Measurements from ENCODE around the gene VPS18. TPM values are rescaled to one million over a fixed set of nuclear protein-coding genes. Genes with fewer than 3 reads are reported as not detected.

VPS18 gene
- total and polyA plus RNA-seq, 2 experiments from 2014 or later: 5.9 to 42.5 TPM

DNA sequence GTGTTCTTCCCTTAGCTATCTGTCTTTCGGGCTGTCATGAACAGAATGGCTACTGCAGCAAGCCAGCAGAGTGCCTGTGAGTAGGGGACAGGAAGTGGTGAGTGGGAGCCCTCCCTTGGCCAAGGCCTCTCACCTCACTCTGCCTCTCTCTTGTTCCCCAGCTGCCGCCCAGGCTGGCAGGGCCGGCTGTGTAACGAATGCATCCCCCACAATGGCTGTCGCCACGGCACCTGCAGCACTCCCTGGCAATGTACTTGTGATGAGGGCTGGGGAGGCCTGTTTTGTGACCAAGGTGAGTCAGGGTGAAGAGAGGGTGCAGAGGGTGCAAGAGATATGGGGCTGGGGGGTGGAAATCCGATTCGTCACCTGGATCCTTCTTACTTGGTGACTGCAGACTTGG is 37.9 kb downstream of the VPS18 start (continued):
- TF ChIP-seq, protein P1, sequence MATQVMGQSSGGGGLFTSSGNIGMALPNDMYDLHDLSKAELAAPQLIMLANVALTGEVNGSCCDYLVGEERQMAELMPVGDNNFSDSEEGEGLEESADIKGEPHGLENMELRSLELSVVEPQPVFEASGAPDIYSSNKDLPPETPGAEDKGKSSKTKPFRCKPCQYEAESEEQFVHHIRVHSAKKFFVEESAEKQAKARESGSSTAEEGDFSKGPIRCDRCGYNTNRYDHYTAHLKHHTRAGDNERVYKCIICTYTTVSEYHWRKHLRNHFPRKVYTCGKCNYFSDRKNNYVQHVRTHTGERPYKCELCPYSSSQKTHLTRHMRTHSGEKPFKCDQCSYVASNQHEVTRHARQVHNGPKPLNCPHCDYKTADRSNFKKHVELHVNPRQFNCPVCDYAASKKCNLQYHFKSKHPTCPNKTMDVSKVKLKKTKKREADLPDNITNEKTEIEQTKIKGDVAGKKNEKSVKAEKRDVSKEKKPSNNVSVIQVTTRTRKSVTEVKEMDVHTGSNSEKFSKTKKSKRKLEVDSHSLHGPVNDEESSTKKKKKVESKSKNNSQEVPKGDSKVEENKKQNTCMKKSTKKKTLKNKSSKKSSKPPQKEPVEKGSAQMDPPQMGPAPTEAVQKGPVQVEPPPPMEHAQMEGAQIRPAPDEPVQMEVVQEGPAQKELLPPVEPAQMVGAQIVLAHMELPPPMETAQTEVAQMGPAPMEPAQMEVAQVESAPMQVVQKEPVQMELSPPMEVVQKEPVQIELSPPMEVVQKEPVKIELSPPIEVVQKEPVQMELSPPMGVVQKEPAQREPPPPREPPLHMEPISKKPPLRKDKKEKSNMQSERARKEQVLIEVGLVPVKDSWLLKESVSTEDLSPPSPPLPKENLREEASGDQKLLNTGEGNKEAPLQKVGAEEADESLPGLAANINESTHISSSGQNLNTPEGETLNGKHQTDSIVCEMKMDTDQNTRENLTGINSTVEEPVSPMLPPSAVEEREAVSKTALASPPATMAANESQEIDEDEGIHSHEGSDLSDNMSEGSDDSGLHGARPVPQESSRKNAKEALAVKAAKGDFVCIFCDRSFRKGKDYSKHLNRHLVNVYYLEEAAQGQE (IDR thresholded peaks at IDR 0.05; ENCODE audit: unreplicated experiment): no peak
- no peak for TF ChIP-seq JUNB (IDR thresholded peaks at IDR 0.05; ENCODE audit: unreplicated experiment)

DNA sequence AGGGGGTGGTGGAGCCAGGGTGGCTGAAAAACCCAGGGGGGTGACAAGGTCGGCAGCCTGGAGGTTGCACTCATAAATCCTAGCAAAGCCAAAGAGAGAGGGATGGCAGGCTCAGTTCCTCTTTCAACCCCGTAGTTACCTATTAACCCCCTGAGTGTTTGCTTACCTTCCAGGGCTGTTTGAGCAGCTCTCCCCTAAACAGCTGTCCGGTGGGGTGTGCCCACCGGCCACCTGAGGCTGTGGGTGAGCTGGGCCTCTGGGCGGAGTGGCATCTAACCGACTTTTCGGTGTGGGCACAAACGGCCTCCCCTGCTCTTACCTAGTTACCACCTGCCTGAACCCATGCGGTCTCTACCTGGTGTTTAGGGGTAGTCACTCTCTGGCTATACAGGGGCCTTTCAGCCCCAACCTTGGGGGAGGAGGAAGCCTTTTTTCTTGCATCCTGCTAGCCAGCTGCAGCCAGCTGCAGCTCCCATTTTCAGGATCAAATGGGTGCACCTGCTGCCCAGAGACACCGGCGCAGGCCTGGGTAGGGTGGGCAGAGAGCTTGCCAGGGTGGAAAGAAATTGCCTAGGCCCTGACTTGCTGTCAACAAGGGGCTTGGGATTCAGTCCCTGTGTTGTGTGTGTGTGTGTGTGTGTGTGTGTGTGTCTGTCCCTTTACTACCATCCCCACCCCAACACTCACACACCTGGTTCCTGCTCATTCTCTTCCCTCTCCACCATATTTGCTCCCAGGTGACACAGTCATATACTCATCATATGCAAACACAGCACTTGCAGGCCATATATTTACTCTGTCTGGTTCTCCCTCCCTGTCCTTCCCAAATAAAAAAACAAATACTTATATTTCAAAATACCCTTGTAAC is 38.6 kb downstream of the VPS18 start:
- Histone ChIP-seq H3K9me2 (ENCODE audit: insufficient read depth) (no peaks in the 10 kb centered on the region), H2AFZ (no peak overlapping the region), H3K4me3 (no peak overlapping the region), H3K36me3 (ENCODE audit: insufficient read depth) (no peaks in the 10 kb centered on the region), H3K27me3 (ENCODE audit: insufficient read depth) (peaks cover 59% of the 10 kb centered on the region), H3K4me1 (ENCODE audit: insufficient read depth) (peaks cover 13% of the 10 kb centered on the region), H3F3A (replicated peaks; ENCODE audit: low read depth) (peaks cover 17% of the 10 kb centered on the region), H3K27ac (ENCODE audit: low read depth) (no peak overlapping the region), H3K4me2 (no peak overlapping the region), H4K20me1 (replicated peaks; ENCODE audit: insufficient read depth) (0 out of 2 replicates have a peak, but pooled peaks cover 10% of the 10 kb centered on the region), H3K79me2 (replicated peaks; ENCODE audit: insufficient read depth) (no peaks in the 10 kb centered on the region)
- Mint-ChIP-seq H3K36me3 (ENCODE audit: low read depth) (no peaks in the 10 kb centered on the region; the same call in 2 of the 3 replicates), H3K9me3 (no peaks in the 10 kb centered on the region; the same call in 2 of the 3 replicates), H3K4me3 (no peak overlapping the region; the same call in 2 of the 3 replicates), H3K27me3 (ENCODE audit: insufficient read depth, low read depth, poor library complexity) (peaks cover 69% of the 10 kb centered on the region), H3K4me1 (peaks cover 33% of the 10 kb centered on the region), H3K27ac (no peak overlapping the region)
- ATAC-seq (no peak), DNase-seq (ENCODE audit: low spot score) (no peak)
- TF ChIP-seq EZH2phosphoT487 (IDR thresholded peaks at IDR 0.05; ENCODE audit: unreplicated experiment) (no peak), EZH2 (IDR thresholded peaks at IDR 0.05; ENCODE audit: low read depth, unreplicated experiment) (no peak), ZNF114 (CRISPR knock-in tag; IDR thresholded peaks at IDR 0.05) (no peak), POLR2AphosphoS5 (IDR thresholded peaks at IDR 0.05; ENCODE audit: low read depth) (no peak), ZNF331 (CRISPR knock-in tag; IDR thresholded peaks at IDR 0.05; ENCODE audit: low read depth) (no peak), NANOG (IDR thresholded peaks at IDR 0.05; ENCODE audit: borderline replicate concordance) (no peak)
- TF ChIP-seq, protein P2, sequence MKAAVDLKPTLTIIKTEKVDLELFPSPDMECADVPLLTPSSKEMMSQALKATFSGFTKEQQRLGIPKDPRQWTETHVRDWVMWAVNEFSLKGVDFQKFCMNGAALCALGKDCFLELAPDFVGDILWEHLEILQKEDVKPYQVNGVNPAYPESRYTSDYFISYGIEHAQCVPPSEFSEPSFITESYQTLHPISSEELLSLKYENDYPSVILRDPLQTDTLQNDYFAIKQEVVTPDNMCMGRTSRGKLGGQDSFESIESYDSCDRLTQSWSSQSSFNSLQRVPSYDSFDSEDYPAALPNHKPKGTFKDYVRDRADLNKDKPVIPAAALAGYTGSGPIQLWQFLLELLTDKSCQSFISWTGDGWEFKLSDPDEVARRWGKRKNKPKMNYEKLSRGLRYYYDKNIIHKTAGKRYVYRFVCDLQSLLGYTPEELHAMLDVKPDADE (IDR thresholded peaks at IDR 0.05): no peak
- TF ChIP-seq, protein P3, sequence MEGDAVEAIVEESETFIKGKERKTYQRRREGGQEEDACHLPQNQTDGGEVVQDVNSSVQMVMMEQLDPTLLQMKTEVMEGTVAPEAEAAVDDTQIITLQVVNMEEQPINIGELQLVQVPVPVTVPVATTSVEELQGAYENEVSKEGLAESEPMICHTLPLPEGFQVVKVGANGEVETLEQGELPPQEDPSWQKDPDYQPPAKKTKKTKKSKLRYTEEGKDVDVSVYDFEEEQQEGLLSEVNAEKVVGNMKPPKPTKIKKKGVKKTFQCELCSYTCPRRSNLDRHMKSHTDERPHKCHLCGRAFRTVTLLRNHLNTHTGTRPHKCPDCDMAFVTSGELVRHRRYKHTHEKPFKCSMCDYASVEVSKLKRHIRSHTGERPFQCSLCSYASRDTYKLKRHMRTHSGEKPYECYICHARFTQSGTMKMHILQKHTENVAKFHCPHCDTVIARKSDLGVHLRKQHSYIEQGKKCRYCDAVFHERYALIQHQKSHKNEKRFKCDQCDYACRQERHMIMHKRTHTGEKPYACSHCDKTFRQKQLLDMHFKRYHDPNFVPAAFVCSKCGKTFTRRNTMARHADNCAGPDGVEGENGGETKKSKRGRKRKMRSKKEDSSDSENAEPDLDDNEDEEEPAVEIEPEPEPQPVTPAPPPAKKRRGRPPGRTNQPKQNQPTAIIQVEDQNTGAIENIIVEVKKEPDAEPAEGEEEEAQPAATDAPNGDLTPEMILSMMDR (conservative IDR thresholded peaks at IDR 0.05; ENCODE audit: low read depth in 2 of 2): no peak
- TF ChIP-seq, protein P4, sequence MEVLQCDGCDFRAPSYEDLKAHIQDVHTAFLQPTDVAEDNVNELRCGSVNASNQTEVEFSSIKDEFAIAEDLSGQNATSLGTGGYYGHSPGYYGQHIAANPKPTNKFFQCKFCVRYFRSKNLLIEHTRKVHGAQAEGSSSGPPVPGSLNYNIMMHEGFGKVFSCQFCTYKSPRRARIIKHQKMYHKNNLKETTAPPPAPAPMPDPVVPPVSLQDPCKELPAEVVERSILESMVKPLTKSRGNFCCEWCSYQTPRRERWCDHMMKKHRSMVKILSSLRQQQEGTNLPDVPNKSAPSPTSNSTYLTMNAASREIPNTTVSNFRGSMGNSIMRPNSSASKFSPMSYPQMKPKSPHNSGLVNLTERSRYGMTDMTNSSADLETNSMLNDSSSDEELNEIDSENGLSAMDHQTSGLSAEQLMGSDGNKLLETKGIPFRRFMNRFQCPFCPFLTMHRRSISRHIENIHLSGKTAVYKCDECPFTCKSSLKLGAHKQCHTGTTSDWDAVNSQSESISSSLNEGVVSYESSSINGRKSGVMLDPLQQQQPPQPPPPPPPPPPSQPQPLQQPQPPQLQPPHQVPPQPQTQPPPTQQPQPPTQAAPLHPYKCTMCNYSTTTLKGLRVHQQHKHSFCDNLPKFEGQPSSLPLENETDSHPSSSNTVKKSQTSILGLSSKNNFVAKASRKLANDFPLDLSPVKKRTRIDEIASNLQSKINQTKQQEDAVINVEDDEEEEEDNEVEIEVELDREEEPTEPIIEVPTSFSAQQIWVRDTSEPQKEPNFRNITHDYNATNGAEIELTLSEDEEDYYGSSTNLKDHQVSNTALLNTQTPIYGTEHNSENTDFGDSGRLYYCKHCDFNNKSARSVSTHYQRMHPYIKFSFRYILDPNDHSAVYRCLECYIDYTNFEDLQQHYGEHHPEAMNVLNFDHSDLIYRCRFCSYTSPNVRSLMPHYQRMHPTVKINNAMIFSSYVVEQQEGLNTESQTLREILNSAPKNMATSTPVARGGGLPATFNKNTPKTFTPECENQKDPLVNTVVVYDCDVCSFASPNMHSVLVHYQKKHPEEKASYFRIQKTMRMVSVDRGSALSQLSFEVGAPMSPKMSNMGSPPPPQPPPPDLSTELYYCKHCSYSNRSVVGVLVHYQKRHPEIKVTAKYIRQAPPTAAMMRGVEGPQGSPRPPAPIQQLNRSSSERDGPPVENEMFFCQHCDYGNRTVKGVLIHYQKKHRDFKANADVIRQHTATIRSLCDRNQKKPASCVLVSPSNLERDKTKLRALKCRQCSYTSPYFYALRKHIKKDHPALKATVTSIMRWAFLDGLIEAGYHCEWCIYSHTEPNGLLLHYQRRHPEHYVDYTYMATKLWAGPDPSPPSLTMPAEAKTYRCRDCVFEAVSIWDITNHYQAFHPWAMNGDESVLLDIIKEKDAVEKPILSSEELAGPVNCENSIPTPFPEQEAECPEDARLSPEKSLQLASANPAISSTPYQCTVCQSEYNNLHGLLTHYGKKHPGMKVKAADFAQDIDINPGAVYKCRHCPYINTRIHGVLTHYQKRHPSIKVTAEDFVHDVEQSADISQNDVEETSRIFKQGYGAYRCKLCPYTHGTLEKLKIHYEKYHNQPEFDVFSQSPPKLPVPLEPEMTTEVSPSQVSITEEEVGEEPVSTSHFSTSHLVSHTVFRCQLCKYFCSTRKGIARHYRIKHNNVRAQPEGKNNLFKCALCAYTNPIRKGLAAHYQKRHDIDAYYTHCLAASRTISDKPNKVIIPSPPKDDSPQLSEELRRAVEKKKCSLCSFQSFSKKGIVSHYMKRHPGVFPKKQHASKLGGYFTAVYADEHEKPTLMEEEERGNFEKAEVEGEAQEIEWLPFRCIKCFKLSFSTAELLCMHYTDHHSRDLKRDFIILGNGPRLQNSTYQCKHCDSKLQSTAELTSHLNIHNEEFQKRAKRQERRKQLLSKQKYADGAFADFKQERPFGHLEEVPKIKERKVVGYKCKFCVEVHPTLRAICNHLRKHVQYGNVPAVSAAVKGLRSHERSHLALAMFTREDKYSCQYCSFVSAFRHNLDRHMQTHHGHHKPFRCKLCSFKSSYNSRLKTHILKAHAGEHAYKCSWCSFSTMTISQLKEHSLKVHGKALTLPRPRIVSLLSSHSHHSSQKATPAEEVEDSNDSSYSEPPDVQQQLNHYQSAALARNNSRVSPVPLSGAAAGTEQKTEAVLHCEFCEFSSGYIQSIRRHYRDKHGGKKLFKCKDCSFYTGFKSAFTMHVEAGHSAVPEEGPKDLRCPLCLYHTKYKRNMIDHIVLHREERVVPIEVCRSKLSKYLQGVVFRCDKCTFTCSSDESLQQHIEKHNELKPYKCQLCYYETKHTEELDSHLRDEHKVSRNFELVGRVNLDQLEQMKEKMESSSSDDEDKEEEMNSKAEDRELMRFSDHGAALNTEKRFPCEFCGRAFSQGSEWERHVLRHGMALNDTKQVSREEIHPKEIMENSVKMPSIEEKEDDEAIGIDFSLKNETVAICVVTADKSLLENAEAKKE (CRISPR knock-in tag; IDR thresholded peaks at IDR 0.05): no peak
